IPS DF 4.7 (cell line): Measurements from ENCODE around the gene SLC33A1.
"Not testable (repeated sequence)": the region's sequence is repeated elsewhere in the genome, so short reads cannot be mapped to it uniquely, and the experiment has no call there.

Experiments
- DNase-seq: peaks from one replicate; pipeline ENCODE4 v3.0.0-alpha.2; 2013; ENCODE audit warnings: low spot score; ENCODE audit errors: extremely low read depth

The SLC33A1 gene

DNA sequence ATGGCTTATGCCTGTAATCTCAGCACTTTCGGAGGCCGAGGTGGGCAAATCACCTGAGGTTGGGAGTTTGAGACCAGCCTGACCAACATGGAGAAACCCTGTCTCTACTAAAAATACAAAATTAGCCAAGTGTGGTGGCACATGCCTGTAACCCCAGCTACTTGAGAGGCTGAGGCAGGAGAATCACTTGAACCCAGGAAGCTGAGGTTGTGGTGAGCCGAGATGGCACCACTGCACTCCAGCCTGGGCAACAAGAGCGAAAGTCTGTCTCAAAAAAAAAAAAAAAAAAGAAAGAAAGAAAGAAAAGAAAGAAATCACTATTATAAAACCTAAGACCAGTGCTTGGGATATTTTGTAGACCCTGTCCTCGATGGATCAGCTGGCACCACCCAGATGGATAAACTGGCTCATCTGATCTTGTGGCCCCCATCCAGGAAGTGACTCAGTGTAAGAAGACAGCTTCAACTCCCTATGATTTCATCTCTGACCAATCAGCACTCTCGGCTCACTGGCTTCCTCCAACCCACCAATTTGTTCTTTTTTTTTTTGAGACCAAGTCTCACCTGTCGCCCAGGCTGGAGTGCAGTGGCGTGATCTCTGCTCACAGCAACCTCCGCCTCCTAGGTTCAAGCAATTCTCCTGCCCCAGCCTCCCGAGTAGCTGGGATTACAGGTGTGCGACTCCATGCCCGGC, 8.2 kb upstream of the SLC33A1 start:
- not testable (repeated sequence) for DNase-seq

DNA sequence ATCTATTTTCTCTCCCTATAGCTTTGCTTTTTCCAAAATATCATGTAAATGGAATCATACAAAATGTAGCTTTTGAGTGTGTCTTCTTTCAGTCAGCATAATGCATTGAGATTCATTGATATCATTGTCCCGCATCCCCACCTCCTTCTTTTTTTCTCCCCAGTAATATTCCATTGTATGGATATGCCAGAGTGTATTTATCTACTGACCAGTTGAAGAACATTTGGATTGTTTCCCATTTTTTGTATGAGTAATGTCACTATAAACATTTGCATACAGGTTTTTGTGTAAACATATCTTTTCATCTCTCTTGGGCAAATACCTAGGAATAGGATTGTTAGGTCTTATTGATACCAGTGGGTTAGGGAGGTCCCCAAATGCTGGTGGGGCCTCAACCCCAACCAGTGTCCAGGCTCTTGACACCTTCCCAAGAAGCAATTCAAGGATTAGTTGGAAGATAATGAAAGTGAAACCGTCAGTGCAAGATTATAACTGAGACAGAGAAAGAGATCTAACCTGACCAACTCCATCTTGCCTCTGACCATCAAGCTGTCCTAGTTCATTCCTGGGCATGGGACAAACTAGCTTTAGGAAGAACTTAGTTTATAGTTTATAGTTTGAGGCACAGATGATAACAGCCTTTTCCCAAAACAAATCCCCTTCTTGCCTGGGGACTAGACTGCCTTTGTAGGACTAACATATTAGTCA, 7.4 kb upstream of the SLC33A1 start:
- no peak for DNase-seq

DNA sequence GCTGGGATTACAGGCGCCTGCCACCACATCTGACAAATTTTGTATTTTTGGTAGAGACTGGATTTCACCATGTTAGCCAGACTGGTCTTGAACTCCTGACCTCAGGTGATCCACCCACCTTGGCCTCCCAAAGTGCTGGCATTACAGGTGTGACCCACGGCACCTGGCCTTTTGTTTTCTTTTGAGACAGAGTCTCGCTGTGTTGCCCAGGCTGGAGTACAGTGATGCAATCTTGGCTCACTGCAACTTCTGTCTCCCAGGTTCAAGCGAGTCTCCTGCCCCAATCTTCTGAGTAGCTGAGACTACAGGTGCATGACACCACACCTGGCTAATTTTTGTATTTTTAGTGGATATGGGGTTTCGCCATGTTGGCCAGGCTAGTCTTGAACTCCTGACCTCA, 6.2 kb upstream of the SLC33A1 start:
- not testable (repeated sequence) for DNase-seq

DNA sequence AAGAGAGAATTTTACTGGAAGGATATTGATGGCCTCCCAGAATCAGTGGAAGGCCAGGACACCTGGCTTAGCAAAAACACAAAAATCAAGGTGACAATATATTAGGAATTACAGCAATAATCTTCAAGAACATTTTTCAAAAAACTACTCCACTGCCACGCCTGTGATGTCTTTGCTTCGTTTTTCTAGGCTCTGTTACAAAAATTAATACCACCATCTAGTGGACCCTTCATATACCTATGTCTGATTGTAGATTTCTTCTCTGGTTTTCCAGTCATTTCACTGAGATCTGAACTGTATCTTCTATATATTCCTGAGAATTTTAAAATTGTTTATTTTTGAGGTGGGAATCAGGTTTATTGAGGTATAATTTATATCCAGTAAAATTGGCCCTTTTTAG, 5.6 kb upstream of the SLC33A1 start:
- DNase-seq: no peak

DNA sequence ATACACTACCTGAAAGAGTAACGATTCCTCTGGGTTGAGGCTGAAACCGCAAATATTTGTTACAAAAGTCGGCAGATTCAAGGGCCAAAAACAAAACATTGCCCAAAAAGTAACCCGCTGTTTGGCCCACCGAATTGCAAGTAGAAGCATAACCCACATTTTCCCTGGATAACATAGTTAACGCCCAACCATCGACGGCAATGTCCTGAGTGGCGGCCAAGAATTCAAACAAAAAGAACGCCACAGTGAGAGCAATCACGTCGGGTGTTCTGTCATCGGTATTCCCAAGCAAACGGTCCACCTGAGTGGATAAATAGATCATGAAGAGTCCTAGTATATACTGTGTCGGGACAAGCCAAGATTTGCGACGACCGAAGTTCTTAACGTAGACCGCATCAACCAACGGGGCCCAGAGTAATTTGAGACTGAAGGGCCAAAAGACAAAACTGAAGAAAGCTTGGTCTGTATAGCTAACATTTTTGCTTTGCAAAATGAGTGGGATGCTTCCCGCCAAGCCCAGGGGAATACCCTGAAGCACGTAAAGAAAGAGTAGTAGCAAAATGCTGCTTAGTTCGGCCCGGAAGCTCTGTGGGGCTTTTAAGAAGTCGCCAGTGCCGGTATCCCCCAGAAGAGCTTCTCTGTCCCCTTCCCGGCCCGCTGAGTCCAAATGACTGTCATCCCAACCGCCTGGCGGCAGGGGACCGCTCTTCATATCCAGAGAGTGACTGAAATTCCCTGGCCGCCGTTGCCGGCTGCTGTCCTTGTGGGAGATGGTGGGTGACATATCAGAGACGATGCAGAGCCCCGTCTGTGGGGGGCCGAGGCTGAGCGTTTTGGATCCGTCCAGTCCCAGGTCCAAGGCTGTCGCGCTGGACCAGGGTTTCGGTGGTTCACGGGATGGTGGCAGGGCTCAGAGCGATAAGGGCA, 750 bp downstream of the SLC33A1 start:
- no peak for DNase-seq

GRCh38 chr3:155852341-155852740, 1.9 kb downstream of the SLC33A1 start:
- no peak for DNase-seq

- not testable (repeated sequence) for DNase-seq
Observed at GRCh38 chr3:155849404-155849803, 4.8 kb downstream of the SLC33A1 start.

- DNase-seq: no peak
Observed at GRCh38 chr3:155847993-155848392, 6.2 kb downstream of the SLC33A1 start.

GRCh38 chr3:155846119-155846518, 8.1 kb downstream of the SLC33A1 start:
- no peak for DNase-seq

GRCh38 chr3:155843569-155843968, 10.7 kb downstream of the SLC33A1 start:
- no peak for DNase-seq

GRCh38 chr3:155835341-155836071, 18.7 kb downstream of the SLC33A1 start:
- DNase-seq: no peak

- not testable (repeated sequence) for DNase-seq
Observed at GRCh38 chr3:155828490-155829098, 25.6 kb downstream of the SLC33A1 start.

GRCh38 chr3:155815030-155815545, 39.1 kb downstream of the SLC33A1 start:
- DNase-seq: no peak

DNA sequence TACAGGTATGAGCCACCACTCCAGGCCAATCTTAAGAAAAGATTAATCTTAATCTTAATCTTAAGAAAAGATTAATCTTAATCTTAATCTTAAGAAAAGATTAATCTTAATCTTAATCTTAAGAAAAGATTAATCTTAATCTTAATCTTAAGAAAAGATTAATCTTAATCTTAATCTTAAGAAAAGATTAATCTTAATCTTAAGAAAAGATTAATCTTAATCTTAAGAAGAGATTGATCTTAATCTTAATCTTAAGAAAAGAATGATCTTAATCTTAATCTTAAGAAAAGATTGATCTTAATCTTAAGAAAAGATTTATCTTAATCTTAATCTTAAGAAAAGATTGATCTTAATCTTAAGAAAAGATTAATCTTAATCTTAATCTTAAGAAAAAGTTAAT, 41.0 kb downstream of the SLC33A1 start:
- not testable (repeated sequence) for DNase-seq

GRCh38 chr3:155809181-155809580, 45.0 kb downstream of the SLC33A1 start:
- DNase-seq: no peak

GRCh38 chr3:155807823-155808222, 46.4 kb downstream of the SLC33A1 start:
- DNase-seq: no peak

DNA sequence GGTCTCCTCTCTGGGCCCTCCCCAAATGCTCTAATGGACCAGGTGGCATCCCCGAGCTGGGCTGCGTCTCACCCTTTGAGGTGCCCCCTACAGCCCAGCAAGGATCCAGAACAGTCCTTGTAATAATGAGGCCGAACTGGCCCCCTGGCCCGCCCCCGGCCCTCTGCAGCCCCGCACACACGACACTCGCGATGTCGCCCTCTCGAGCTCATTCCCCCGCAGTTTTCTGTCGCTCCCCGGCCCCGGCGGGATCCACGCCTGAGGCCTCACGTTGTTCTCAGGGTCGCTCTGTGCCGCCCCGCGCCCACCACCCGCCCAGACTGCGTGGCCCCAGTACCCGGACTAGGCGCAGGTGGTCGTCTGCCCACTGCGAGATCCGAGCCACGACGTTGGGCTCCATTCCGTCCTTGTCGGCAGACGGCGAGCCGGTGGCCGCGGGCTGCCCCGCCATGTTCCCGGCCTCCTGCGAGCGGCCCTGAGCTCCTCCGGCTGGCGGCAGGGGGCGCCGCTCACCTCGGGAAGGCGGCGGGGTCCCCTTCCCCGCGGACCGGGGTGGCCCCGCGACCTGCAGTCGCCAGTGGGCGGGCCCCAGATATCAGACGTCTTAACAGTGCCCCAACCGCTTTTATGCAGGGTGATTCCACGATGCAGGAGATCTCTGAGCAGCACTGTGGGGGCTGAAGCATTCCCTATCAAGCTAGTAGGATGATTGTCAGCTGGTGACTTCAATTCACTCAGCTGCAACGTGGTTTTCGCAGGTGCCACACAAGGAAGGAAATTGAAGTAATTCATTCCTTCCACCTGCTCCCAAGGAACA, 48.2 kb downstream of the SLC33A1 start, which contains the start of gene C3orf33:
Gene C3orf33 (minus strand): TSS at position 477 of the 817 bp plus-strand sequence. CDS start 26 bp downstream, at position 451.
- DNase-seq: no peak

GRCh38 chr3:155805204-155805801, 48.9 kb downstream of the SLC33A1 start:
- no peak for DNase-seq

DNA sequence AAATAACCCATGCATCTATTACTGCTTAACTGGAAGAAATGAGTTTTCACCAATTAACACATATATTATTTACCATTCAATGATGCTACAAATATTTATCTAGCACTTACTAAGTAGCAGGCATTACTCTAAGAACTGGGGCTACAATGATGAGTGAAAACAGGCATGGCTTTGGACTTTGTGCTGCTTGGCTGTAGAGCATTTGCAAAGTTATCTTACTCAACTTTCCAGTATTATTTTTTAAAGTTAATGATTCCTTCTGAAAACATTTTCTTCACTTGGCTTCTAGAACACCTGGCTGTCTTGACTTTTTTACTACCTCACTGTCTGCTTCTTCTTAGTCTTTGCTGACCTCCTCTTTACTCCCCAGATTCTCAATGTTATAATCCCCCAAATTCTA, 49.9 kb downstream of the SLC33A1 start:
- DNase-seq: no peak
